MM.1S (cell line): ENCODE data around the gene FBXL4.

ENCODE experiments used
- EZH2 ChIP-seq: fragments of 300-600 bp; sonication (generic); optimal IDR thresholded peaks from 2 replicates; pipeline ENCODE3; 2017; ENCODE audit warnings: low read depth, mild to moderate bottlenecking, antibody characterized with exemption, low read length, mixed read lengths
- EZH2phosphoT487 ChIP-seq: fragments of 300-600 bp; sonication (generic); IDR thresholded peaks from 2 replicates; pipeline ENCODE4 v1.6.1; 2018; ENCODE audit warnings: antibody characterized with exemption, low read length
- TF ChIP-seq, protein P1 (sequence below): fragments of 300-600 bp; sonication (generic); IDR thresholded peaks from 2 replicates; pipeline ENCODE4 v1.5.1; 2016; ENCODE audit warnings: antibody characterized with exemption, low read length, mixed read lengths

DNA sequence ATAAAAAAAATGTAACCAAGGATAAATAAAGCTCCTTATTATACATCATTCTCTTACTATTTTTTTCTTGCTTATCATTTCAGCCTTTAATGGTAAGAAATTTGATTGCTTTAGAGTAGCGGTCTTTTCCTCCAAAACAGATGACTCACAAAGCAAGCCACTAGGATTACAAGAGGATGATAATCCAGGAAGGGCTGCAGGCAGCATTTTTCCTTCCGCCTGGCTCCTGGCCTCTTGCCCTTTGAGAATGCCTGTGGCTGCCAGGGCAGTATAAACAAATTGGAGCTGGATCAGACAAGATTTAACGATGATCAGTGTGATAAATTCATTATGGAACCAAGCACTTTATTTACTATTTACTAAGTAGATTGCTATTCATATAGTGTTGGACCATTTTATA is 9.7 kb upstream of the FBXL4 start:
- TF ChIP-seq, protein P1, sequence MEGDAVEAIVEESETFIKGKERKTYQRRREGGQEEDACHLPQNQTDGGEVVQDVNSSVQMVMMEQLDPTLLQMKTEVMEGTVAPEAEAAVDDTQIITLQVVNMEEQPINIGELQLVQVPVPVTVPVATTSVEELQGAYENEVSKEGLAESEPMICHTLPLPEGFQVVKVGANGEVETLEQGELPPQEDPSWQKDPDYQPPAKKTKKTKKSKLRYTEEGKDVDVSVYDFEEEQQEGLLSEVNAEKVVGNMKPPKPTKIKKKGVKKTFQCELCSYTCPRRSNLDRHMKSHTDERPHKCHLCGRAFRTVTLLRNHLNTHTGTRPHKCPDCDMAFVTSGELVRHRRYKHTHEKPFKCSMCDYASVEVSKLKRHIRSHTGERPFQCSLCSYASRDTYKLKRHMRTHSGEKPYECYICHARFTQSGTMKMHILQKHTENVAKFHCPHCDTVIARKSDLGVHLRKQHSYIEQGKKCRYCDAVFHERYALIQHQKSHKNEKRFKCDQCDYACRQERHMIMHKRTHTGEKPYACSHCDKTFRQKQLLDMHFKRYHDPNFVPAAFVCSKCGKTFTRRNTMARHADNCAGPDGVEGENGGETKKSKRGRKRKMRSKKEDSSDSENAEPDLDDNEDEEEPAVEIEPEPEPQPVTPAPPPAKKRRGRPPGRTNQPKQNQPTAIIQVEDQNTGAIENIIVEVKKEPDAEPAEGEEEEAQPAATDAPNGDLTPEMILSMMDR, result no peak
- TF ChIP-seq EZH2 (no peak), EZH2phosphoT487 (no peak)
